ENCODE measurements around the gene ARHGAP21.

- TF ChIP-seq EP300 (IDR thresholded peaks at IDR 0.05; ENCODE audit: low read length) (no peak), POLR2AphosphoS5 (IDR thresholded peaks at IDR 0.05; ENCODE audit: control insufficient read depth, insufficient read depth, low read depth, low read length) (no peak), MIER1 (IDR thresholded peaks at IDR 0.05; ENCODE audit: low read depth) (no peak), RNF2 (IDR thresholded peaks at IDR 0.05) (no peak), YBX1 (IDR thresholded peaks at IDR 0.05) (no peak), WHSC1 (IDR thresholded peaks at IDR 0.05; ENCODE audit: low read length) (no peak), CTCF (IDR thresholded peaks at IDR 0.05 in 2 of 3, conservative IDR thresholded peaks at IDR 0.05 in 1 of 3; ENCODE audit: insufficient read depth in 2 of 3, low read depth in 1 of 3, low read length in 3 of 3) (no peak)
Measured at GRCh38 chr10:24623383-24623782, 100.3 kb downstream of the ARHGAP21 start.
